ENCODE measurements around the gene CAPN15.

Gene CAPN15

DNA sequence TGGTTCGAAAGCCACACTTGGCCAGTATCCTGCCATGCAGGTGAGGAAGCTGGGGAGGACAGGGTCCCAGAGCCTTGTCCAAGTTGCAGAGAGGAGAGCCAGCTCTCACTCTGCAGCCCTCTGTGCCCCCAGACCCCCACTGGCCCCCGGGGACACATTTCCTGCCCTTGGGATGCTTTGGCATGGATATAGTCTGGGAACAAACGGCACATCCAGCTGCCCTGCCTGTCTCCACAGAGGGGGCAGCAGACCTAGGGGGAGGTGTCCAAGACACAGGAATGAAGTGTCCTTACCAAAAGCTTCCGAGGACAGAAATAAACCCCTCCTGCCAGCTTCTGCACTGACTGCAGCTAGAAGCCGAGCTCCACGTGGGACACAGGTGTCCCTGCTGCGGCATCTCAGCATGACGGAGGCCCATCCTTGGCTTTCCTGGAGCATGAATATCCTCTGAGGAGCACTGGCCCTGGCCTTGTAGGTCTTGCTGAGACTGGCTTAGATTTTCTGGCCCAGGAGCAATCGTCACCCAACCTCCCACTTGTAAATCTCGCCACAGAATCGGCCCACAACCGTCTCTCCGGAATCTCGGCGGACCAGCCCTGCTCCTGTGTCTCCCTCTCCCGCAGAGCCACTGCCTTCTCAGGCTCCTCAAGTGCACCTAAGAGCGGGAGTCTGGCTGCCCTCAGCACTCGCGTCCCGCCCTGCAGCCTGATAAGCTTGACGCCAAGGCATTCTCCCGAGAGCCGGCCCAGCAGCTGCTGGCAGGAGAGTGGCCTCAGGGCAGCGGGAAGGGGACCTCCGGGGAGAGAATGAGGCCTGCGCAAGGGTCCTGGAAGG, 1.1 kb upstream of the CAPN15 start:
- peak in 2 of 6 experiments; percentile 57 to 58 for DNase-seq

GRCh38 chr16:528111-529011, 849 bp downstream of the CAPN15 start:
- peak in 4 of 6 experiments; percentile 13 to 51 (median 28) for DNase-seq

DNA sequence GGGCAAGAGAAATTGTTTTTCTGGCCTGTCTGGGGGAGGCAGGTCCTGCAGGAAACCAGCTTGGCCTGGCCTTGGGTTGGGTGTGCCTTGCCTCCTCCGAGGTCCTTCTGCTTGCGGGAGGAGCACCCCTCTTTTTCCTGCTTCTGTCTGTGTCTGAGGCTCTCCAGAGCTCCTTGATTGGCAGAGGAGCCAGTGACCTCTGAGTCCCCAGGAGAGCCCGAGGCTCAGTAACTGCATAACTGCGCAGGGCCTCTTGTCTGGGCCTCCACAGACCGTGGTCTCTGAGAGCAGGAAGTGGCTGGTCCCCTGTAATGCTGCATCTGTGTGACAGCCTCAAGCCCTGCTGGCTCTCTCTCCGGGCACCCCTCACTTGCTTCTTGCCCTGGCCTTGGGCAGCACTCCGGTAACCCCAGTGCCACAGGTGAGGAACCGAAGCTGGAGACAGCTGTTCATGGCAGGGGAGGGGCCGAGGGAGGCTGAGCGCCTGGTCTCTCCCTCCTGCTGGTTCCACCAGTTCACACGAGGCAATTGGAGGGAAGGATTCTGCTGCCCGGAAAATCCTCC, 1.6 kb downstream of the CAPN15 start:
- DNase-seq, result peak in 1 of 6 experiments; percentile 39

GRCh38 chr16:530111-530817, 2.8 kb downstream of the CAPN15 start:
- DNase-seq, result no peak

DNA sequence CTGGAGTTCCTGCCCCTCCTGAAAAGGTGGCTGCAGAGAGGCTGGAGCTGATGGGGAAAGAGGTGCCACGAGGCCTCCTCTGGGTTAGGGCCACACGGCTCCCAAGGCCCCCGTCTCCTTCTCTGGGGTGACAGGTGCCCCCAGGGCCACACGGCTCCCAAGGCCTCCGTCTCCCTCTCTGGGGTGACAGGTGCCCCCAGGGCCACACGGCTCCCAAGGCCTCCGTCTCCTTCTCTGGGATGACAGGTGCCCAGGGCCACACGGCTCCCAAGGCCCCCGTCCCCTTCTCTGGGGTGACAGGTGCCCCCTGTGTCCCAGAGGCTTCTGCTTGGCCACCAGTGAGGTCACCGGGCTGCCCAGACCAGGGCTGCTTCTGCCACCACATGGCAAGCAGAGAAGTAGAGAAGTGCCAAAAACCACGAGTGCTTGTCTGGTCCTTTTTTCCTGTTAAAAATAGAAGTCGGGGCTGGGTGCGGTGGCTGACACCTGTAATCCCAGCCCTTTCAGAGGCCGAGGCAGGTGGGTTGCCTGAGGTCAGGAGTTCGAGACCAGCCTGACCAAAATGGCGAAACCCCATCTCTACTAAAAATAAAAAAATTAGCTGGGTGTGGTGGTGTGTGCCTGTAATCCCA, 4.1 kb downstream of the CAPN15 start:
- no peak for DNase-seq

DNA sequence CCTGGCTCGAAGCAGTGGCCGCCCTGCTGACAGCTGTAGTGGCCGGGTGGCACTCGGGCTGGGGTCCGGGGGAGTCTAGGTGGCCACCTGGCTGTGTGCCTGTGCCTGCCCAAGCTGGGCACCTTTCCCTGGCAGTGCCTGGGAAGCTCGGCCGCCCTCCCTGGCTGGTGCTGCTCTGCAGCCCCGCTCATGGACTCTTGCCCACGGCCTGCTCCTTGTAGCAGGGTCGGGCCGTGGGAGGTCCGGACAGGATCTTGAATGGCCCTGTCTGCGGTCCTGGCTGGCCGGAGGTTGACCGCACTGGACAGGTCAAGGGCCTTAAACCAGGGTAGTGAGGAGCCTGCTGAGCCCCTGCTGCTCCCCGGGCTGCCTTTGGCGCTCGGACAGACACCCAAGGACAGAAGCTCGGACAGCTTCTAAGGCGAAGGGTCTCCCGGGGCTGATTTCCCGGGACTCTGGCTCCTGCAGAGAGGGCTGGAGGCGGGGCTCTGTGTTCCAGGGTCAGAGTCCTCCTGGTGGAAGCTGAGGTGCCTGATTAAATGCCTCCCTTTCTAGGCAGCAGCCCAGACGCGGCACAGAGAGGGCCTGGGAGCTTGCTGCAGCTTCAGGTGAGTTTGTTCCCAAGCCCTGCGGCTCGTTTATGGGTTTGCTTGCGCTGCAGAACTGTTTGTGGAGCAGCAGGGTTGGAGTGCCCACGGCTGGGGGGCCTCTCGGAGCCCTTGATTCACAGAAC, 6.0 kb downstream of the CAPN15 start:
- DNase-seq, result no peak

- no peak for DNase-seq
Measured at GRCh38 chr16:534135-534534, 6.6 kb downstream of the CAPN15 start.

GRCh38 chr16:534856-535445, 7.4 kb downstream of the CAPN15 start:
- no peak for DNase-seq

DNA sequence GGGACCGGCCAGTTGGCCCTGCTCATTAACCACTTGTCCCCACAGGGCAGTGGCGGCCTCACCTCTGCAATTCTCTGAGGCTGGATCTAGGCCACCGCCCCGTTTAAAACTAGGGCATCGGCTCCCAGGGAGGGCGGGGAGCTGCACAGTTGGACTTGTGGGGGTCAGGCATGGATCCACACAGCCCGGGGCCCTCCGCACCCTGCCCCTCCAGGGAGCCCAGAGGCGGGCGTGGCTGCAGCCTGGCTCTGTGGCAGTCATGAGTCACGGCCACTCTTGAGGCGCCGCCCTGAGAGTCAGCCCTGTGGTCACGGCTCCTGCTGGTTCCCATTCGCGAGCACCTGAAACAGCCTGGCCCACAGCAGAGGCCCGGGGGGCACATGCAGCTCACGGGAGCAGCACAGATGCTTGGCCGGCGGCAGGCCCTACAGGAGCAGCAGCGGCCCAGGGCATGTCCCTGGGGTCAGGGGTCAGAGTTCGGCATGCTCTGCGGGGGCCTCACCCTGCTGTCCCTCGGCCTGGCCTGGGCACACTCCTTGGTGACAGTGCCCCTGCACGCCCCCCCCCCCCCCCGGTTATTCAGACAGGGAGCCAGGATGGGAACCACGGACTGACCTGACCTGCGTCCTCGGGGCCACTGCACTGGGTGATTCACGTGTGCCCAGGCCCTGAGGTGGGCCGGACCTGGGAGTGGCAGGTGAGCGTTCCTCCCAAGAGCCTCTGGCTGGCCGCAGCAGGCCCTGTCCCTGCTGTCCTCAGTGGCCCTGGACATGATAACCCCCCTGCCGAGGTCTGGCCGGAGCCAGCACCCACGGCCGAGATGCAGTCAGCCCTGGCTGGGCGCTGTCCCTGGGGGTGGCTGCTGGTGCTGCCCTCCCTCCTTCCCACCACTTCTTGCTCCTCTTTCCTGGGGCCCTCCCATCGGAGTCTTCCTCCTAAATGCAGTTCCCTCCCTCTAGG, 8.2 kb downstream of the CAPN15 start:
- no peak for DNase-seq

- no peak for DNase-seq
Measured at GRCh38 chr16:536746-537145, 9.2 kb downstream of the CAPN15 start.

DNA sequence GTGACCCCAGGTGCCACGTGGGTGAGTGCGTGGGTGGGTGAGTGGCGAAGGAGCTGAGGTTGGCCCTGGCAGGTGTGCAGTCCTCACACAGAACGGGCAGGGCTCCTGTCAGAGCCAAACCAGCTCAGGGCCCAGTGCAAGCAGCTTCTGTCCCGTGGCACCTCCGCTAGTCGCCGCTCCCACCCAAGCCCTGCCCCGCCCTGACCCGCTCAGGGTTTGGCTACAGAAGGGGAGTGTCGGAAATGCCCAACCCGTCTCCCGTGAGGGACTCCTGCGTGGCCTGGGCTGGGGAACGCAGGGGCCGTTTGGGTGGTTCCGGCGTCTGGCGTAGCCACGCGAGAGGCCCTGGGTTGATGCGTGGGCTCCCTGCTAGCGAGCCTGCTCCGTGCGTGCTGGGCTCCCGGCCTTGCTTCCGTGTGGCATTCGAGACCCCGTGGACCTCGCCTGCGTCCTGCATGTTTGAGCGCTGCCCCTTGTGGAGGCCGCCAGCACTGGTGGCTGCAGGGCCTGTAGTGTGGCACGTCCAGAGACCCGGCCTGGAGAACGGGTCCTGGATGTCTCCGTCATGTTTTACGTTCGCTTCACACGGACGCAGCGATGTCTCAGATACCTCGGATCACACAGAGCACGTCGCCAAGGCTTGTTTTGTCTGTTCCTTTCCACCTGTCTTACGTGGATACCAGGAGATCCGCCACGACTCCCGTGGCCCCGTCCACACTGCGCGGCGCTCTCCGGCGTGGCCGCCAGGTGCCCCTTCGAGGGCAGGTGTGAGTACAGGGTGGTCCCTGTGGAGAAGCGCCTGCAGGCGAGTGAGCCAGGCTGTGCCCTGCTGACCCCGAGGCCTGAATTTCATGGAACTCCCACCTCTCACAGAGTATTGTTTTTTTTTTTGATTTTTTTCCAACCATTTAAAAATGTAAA, 10.2 kb downstream of the CAPN15 start:
- no peak for DNase-seq

DNA sequence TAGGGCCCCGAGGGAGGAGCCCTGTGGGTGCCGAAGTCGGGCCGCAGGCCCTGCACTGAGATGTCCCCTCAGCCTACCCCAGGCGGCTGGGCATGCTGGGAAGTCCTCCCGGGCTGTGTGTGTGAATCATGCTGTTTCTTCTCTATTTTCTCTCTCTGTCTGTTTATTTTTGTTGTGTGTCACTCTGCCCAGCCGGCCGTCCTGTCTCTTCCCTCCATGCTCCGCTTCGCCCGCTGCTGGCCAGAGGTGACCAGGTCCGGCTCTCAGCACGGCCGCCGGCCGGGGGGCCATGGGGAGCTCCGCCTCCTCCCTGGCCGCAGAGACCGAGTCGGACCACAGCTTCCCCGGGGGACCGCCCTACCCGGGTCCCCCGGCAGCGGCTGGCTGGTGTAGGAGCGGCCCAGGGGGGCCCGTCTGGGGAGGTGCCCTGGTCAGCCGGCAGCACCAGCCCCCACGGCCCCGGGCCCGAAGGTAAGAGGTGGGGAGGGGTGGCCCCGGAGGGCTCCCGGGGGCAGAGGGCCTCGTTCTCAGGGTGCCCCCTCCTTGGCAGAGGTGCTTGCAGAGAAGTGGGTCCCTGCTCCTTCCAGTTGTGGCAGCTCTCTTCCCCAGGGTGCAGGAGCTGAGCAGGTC, 12.5 kb downstream of the CAPN15 start:
- DNase-seq, result no peak

DNA sequence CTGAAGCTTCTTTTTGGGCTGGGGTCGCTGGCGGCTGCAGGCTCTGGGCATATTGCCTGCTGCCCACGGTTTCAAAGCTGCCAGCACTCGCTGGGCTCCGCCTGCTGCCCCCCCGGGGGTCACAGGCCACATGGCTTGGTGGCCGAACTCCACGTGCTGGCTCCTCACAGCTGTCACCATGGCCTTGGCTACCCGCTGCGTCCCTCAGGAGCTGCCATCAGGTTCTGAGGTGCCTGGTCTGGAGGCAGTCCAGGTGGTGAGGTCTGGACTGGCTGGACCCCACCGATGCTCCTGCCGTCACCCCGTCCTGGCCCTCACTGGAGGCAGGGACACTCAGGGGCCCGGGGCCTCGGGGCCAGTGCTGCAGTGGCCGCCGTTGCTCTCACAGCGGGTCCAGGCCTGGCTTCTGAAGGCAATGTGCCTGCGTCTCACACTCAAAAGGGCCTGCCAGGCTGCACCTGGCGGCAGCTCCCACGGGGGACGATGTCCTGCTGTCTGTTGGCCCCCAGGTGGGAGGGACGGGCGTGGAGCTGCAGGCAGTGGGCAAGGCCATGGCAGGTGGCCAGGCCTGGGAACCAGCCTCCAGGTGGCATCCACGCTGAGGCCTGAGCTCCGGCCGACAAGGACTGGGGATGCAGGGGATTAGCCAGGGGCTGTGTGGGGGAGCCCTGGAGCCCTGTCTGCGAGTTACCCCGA, 13.3 kb downstream of the CAPN15 start:
- DNase-seq, result no peak

GRCh38 chr16:543301-544164, 16.0 kb downstream of the CAPN15 start:
- no peak for DNase-seq

DNA sequence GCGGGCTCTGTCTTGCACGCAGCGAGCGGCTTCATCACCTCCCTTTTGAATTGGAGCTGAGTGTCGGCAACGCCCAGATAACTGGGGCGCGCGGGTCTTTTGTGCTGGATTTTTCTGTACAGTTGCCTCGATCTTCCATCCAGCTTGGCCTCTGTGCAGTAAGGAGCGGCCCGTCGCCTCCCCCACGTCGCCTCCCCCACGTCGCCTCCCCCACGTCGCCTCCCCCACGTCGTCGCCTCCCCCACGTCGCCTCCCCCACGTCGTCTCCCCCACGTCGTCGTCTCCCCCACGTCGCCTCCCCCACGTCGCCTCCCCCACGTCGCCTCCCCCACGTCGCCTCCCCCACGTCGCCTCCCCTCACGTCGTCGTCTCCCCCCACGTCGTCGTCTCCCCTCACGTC, 17.0 kb downstream of the CAPN15 start:
- no peak for DNase-seq

DNA sequence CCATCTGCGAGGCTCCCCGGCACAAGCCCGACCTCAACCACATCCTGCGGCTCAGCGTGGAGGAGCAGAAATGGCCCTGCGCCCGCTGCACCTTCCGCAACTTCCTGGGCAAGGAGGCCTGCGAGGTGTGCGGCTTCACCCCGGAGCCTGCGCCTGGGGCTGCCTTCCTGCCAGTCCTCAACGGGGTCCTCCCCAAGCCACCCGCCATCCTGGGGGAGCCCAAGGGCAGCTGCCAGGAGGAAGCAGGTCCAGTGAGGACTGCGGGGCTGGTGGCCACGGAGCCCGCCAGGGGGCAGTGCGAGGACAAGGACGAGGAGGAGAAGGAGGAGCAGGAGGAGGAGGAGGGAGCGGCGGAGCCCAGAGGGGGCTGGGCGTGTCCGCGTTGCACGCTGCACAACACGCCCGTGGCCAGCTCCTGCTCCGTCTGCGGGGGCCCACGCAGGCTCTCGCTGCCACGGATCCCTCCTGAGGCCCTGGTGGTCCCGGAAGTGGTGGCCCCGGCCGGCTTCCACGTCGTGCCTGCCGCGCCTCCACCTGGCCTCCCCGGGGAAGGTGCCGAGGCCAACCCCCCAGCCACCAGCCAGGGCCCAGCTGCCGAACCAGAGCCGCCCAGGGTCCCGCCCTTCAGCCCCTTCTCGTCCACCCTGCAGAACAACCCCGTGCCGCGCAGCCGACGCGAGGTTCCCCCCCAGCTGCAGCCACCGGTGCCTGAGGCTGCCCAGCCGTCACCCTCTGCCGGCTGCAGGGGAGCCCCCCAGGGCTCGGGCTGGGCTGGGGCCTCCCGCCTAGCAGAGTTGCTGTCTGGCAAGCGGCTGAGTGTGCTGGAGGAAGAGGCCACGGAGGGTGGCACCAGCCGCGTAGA, 19.6 kb downstream of the CAPN15 start:
- DNase-seq, result peak; percentile 17 to 61 (median 37)
